DND-41 (cell line): ENCODE data around the gene CHPF.

Source experiments
- ATAC-seq: fragments of 200-7000 bp; cut with Tn5 transposase; 3 replicates; pipeline ENCODE4 v1.9.1; 2021; ENCODE audit warnings: low read depth; ENCODE audit not compliant: insufficient read depth
- DNase-seq: peaks from one replicate; pipeline ENCODE4 v3.0.0-alpha.2; 2020
- H2AFZ ChIP-seq: 2 replicates; pipeline ENCODE4 v1.6.0; 2012; ENCODE audit warnings: low read depth, low read length
- H3K27ac ChIP-seq: 2 replicates; pipeline ENCODE4 v1.5.1; 2012; ENCODE audit warnings: low read length, inconsistent platforms
- H3K27me3 ChIP-seq: fragments of 200-600 bp; sonication (generic); 2 replicates; pipeline ENCODE4 v1.6.0; 2012; ENCODE audit warnings: low read length, mild to moderate bottlenecking, inconsistent platforms; ENCODE audit not compliant: insufficient read depth, poor library complexity
- H3K36me3 ChIP-seq: 2 replicates; pipeline ENCODE4 v1.5.1; 2012; ENCODE audit warnings: low read length, inconsistent platforms; ENCODE audit not compliant: insufficient read depth
- H3K4me1 ChIP-seq: 2 replicates; pipeline ENCODE4 v1.5.1; 2012; ENCODE audit warnings: mild to moderate bottlenecking, low read length; ENCODE audit not compliant: insufficient read depth
- H3K4me2 ChIP-seq: 2 replicates; pipeline ENCODE4 v1.6.0; 2012; ENCODE audit warnings: mild to moderate bottlenecking, moderate library complexity, low read length, inconsistent platforms; ENCODE audit not compliant: insufficient read depth
- H3K4me3 ChIP-seq, 2 experiments: fragments of 200-600 bp in 1 of 2; shearing (Covaris generic) in 1 of 2; 2 replicates each; pipeline ENCODE4 v1.5.1; 2012 to 2016; ENCODE audit warnings: inconsistent platforms in 2 of 2, low read length in 2 of 2, mild to moderate bottlenecking in 2 of 2, low read depth in 1 of 2, moderate library complexity in 1 of 2
- H3K79me2 ChIP-seq: 2 replicates; pipeline ENCODE4 v1.6.0; 2012; ENCODE audit warnings: low read length, inconsistent platforms; ENCODE audit not compliant: insufficient read depth
- H3K9ac ChIP-seq: 2 replicates; pipeline ENCODE4 v1.6.0; 2012; ENCODE audit warnings: low read depth, mild to moderate bottlenecking, inconsistent platforms, low read length, moderate library complexity
- H3K9me3 ChIP-seq: 2 replicates; pipeline ENCODE4 v1.5.1; 2012; ENCODE audit warnings: low read length, moderate library complexity, mild to moderate bottlenecking, inconsistent platforms; ENCODE audit not compliant: insufficient read depth, severe bottlenecking
- H4K20me1 ChIP-seq: 2 replicates; pipeline ENCODE4 v1.6.0; 2012; ENCODE audit warnings: low read length; ENCODE audit not compliant: insufficient read depth
- CTCF ChIP-seq: IDR thresholded peaks from 2 replicates; pipeline ENCODE4 v1.5.1; 2012; ENCODE audit warnings: borderline replicate concordance, low read length, moderate library complexity, mild to moderate bottlenecking; ENCODE audit not compliant: poor library complexity, severe bottlenecking; ENCODE audit errors: extremely low read depth
- EZH2 ChIP-seq: IDR thresholded peaks from 3 replicates; pipeline ENCODE4 v1.6.1; 2012; ENCODE audit warnings: borderline replicate concordance, low read depth, mild to moderate bottlenecking, moderate library complexity, low read length, inconsistent platforms; ENCODE audit not compliant: severe bottlenecking

The CHPF gene

GRCh38 chr2:219549619-219550018, 6.0 kb upstream of the CHPF start:
- H3K9me3 ChIP-seq: no peaks in the 10 kb centered on the region
- no peak overlapping the region for H2AFZ ChIP-seq
- no peak overlapping the region for H3K27ac ChIP-seq
- peaks cover 2% of the 10 kb centered on the region; the same call in 1 of the 2 replicates for H4K20me1 ChIP-seq
- no peak for DNase-seq
- H3K27me3 ChIP-seq: no peaks in the 10 kb centered on the region
- H3K9ac ChIP-seq: no peak overlapping the region
- peaks cover 3% of the 10 kb centered on the region; the same call in 1 of the 2 replicates for H3K4me1 ChIP-seq
- no peak for TF ChIP-seq EZH2
- TF ChIP-seq CTCF: no peak
- H3K4me3 ChIP-seq: no peak overlapping the region
- H3K36me3 ChIP-seq: no peaks in the 10 kb centered on the region
- H3K79me2 ChIP-seq: no peaks in the 10 kb centered on the region
- no peak for ATAC-seq
- H3K4me2 ChIP-seq: no peak overlapping the region

DNA sequence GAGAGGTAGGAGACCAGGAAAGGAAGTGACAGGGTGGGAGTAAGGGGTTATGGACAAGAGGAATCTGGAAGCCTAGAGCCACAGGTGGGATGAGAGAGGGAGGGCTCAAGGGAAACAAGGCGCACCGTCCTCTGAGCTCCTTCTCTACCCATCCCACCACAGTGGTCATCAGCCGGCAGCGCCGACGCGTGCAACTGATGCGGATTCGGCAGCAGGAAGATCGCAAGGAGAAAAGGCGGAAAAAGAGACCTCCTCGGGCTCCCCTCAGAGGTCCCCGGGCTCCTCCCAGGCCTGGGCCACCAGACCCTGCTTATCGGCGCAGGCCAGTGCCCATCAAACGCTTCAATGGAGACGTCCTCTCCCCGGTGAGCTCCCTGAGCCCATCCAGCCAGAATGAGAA, 5.4 kb upstream of the CHPF start:
- H3K4me1 ChIP-seq: peaks cover 9% of the 10 kb centered on the region
- TF ChIP-seq EZH2 (no peak), CTCF (no peak)
- no peak for ATAC-seq

GRCh38 chr2:219547621-219548020, 4.0 kb upstream of the CHPF start:
- no peak for ATAC-seq
- Histone ChIP-seq H3K4me2 (no peak overlapping the region), H4K20me1 (peaks cover 2% of the 10 kb centered on the region; the same call in 1 of the 2 replicates), H3K9ac (no peak overlapping the region), H3K4me3 (no peak overlapping the region), H3K27ac (no peak overlapping the region), H3K4me1 (peaks cover 17% of the 10 kb centered on the region), H3K79me2 (no peaks in the 10 kb centered on the region), H2AFZ (no peak overlapping the region), H3K36me3 (no peaks in the 10 kb centered on the region), H3K27me3 (no peaks in the 10 kb centered on the region), H3K9me3 (no peaks in the 10 kb centered on the region)
- TF ChIP-seq EZH2: no peak
- TF ChIP-seq CTCF: no peak
- DNase-seq: no peak

More for the DNA sequence above, 5.4 kb upstream of the CHPF start:
- no peak overlapping the region for H2AFZ ChIP-seq
- H3K36me3 ChIP-seq: no peaks in the 10 kb centered on the region
- H3K4me2 ChIP-seq: no peak overlapping the region
- H3K79me2 ChIP-seq: no peaks in the 10 kb centered on the region
- no peak overlapping the region for H3K27ac ChIP-seq
- H3K4me3 ChIP-seq: no peak overlapping the region
- no peak for DNase-seq
- H4K20me1 ChIP-seq: peaks cover 2% of the 10 kb centered on the region; the same call in 1 of the 2 replicates
- no peaks in the 10 kb centered on the region for H3K9me3 ChIP-seq
- no peaks in the 10 kb centered on the region for H3K27me3 ChIP-seq
- H3K9ac ChIP-seq: no peak overlapping the region

GRCh38 chr2:219545943-219546352, 2.3 kb upstream of the CHPF start:
- Histone ChIP-seq H3K4me2 (no peak overlapping the region), H3K9me3 (no peaks in the 10 kb centered on the region)
- no peak for DNase-seq

More at GRCh38 chr2:219545943-219546352, 2.3 kb upstream of the CHPF start:
- Histone ChIP-seq H3K9ac (no peak overlapping the region), H3K36me3 (peaks cover 7% of the 10 kb centered on the region), H3K79me2 (no peaks in the 10 kb centered on the region), H3K4me3 (no peak overlapping the region), H3K27me3 (no peaks in the 10 kb centered on the region), H2AFZ (no peak overlapping the region), H3K27ac (no peak overlapping the region), H3K4me1 (peaks cover 33% of the 10 kb centered on the region), H4K20me1 (peaks cover 15% of the 10 kb centered on the region)
- TF ChIP-seq EZH2 (no peak), CTCF (no peak)
- no peak for ATAC-seq
